Karpas-422 (cell line): ENCODE data around the gene CD244. TPM values are rescaled to one million over a fixed set of nuclear protein-coding genes. Genes with fewer than 3 reads are reported as not detected.

Source experiments
- DNase-seq: peaks from one replicate; pipeline ENCODE4 v3.0.0-alpha.2; 2015
- H2AFZ ChIP-seq: fragments of 200-600 bp; sonication (generic); 2 replicates; pipeline ENCODE4 v1.6.1; 2014; ENCODE audit warnings: antibody characterized with exemption, low read length, mixed read lengths
- H3K27ac ChIP-seq: fragments of 200-600 bp; sonication (generic); 2 replicates; pipeline ENCODE4 v1.5.1; 2014; ENCODE audit warnings: mild to moderate bottlenecking, low read length, moderate library complexity
- H3K27me3 ChIP-seq: fragments of 200-600 bp; sonication (generic); 2 replicates; pipeline ENCODE4 v1.6.1; 2014; ENCODE audit warnings: low read length, mixed read lengths
- H3K36me3 ChIP-seq: fragments of 200-600 bp; sonication (generic); 2 replicates; pipeline ENCODE4 v1.6.1; 2014; ENCODE audit warnings: low read length, mixed read lengths; ENCODE audit not compliant: insufficient read depth
- H3K4me1 ChIP-seq: fragments of 200-600 bp; sonication (generic); 2 replicates; pipeline ENCODE4 v1.6.1; 2014; ENCODE audit warnings: mild to moderate bottlenecking, low read length, mixed read lengths
- H3K4me2 ChIP-seq: fragments of 200-600 bp; sonication (generic); 2 replicates; pipeline ENCODE4 v1.6.1; 2014; ENCODE audit warnings: low read length, low read depth, mild to moderate bottlenecking; ENCODE audit not compliant: poor library complexity, severe bottlenecking
- H3K4me3 ChIP-seq: fragments of 200-600 bp; sonication (generic); 2 replicates; pipeline ENCODE4 v1.5.1; 2014; ENCODE audit warnings: mild to moderate bottlenecking, antibody characterized with exemption, low read length, mixed read lengths
- H3K79me2 ChIP-seq: fragments of 200-600 bp; sonication (generic); 2 replicates; pipeline ENCODE4 v1.6.1; 2014; ENCODE audit warnings: mild to moderate bottlenecking, low read length, mixed read lengths
- H3K9ac ChIP-seq: fragments of 200-600 bp; sonication (generic); 2 replicates; pipeline ENCODE4 v1.6.0; 2014; ENCODE audit warnings: low read length
- H3K9me2 ChIP-seq: fragments of 200-600 bp; sonication (generic), shearing (Covaris generic); replicated peaks from 2 replicates; pipeline ENCODE4 v1.6.0; 2014; ENCODE audit warnings: mild to moderate bottlenecking, low read length, moderate library complexity; ENCODE audit not compliant: insufficient read depth
- H3K9me3 ChIP-seq: fragments of 300-700, 200-600 bp; sonication (generic); 2 replicates; pipeline ENCODE4 v1.6.1; 2014; ENCODE audit warnings: low read length, mixed read lengths
- H4K20me1 ChIP-seq: fragments of 200-600 bp; sonication (generic); 2 replicates; pipeline ENCODE4 v1.6.1; 2014; ENCODE audit warnings: mild to moderate bottlenecking, antibody characterized with exemption, low read length, low read depth; ENCODE audit not compliant: insufficient read depth
- total RNA-seq: library from RNA; depleted of rRNA; stranded (reverse); fragments of >200 nt; shearing (Covaris generic); gene quantifications from 2 replicates; pipeline ENCODE4 v1.2.3, GENCODE V29; 2014; ENCODE audit warnings: low replicate concordance

CD244 gene
- total RNA-seq, 1 experiment from 2014 or later = not detected

DNA sequence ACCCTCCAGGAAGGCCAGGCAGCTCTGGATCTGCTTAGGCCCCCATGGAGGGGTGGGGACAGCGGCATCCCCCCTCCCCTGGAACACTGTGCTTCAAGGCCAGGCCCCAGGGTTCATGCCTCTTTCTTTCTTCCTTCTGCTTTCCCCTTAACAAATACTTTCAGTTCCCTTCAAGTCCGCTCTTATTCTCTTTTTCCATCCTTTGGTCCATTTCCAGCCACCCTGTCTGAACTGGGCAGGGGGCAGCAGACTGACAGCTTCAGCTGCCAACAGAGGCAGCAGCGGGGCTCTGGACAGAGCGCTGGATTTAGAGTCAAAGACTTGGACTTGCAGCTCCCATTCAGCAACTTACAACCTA, 1.1 kb upstream of the CD244 start:
- H3K4me2 ChIP-seq = no peak overlapping the region
- no peak overlapping the region for H3K9ac ChIP-seq
- no peak for DNase-seq
- no peaks in the 10 kb centered on the region for H3K9me2 ChIP-seq
- H4K20me1 ChIP-seq = no peaks in the 10 kb centered on the region
- H3K9me3 ChIP-seq = no peaks in the 10 kb centered on the region
- no peaks in the 10 kb centered on the region for H3K79me2 ChIP-seq
- no peak overlapping the region for H3K27ac ChIP-seq
- no peaks in the 10 kb centered on the region for H3K36me3 ChIP-seq
- H3K4me3 ChIP-seq = no peak overlapping the region
- no peaks in the 10 kb centered on the region for H3K4me1 ChIP-seq
- no peaks in the 10 kb centered on the region for H3K27me3 ChIP-seq
- H2AFZ ChIP-seq = no peak overlapping the region

DNA sequence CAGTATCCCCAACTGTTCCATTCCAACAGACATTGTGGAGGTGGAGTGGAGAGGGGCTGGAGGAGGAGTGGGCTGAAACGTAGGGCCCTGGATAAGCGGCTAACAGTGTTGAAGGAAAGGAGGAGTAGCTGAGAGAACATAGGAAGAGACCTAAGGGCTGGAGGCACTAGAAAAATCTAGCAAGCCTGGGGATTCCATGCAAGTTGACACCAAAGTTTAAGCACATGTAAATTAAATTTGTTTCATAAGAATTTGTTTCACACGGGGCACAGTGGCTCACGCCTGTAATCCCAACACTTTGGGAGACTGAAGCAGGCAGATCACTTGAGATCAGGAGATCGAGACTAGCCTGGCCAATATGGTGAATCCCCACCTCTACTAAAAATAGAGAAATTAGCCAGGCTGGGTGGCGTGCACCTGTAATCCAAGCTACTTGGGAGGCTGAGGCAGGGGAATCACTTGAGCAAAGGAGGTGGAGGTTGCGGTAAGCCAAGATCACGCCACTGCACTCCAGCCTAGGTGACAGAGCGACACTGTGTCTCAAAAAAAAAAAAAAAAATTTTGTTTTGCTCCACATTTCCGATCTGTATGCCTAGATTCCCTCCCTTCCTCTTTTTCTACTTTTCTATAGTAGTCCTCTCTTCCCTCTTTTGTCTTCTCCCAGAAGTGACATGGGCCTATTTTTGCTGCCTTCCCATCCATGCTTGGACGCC, 530 bp upstream of the CD244 start:
- Histone ChIP-seq H3K4me3 (no peak overlapping the region), H3K27ac (no peak overlapping the region), H4K20me1 (no peaks in the 10 kb centered on the region), H3K9me2 (no peaks in the 10 kb centered on the region), H3K36me3 (no peaks in the 10 kb centered on the region), H3K9me3 (no peaks in the 10 kb centered on the region), H3K4me1 (no peaks in the 10 kb centered on the region), H3K27me3 (no peaks in the 10 kb centered on the region), H2AFZ (no peak overlapping the region), H3K79me2 (no peaks in the 10 kb centered on the region), H3K9ac (no peak overlapping the region), H3K4me2 (no peak overlapping the region)
- DNase-seq = no peak

DNA sequence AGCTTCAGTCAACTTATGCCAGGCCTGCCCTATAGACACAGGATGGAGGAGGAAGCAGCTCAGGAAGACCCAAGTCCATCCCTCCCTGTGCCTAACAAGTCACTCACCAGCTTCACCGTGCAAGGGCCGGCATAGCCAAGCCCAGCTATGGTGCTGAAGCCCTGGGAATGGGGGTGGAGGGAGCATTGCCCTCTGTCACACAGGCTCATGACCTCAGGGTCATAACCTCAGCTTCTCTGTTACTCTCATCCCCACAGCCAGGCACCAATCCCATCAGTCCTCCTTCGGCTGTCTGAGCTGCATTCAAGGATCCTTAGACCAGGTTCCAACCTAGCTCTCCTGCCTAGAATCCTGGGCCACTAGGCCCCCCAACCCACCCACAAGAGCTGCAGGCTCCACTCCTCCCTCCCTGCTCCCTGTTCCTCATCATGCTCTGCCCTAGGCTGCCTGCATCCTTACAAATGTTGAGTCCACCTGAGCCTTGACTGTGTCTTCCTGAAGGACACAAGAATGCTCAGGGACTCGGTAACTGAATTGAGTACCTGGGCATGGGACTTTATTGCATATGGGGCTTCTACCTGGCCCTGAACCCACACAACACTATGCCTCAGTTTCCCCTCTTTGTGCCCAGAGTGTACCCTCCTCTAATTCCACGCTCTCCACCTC, 1.7 kb downstream of the CD244 start:
- no peaks in the 10 kb centered on the region for H3K79me2 ChIP-seq
- no peaks in the 10 kb centered on the region for H3K9me2 ChIP-seq
- H3K9ac ChIP-seq = no peak overlapping the region
- no peak overlapping the region for H3K4me2 ChIP-seq
- no peaks in the 10 kb centered on the region for H3K36me3 ChIP-seq
- H3K27ac ChIP-seq = no peak overlapping the region
- H3K4me1 ChIP-seq = no peaks in the 10 kb centered on the region
- H3K9me3 ChIP-seq = no peaks in the 10 kb centered on the region
- H4K20me1 ChIP-seq = no peaks in the 10 kb centered on the region
- no peak overlapping the region for H2AFZ ChIP-seq
- H3K4me3 ChIP-seq = no peak overlapping the region
- H3K27me3 ChIP-seq = no peaks in the 10 kb centered on the region
- no peak for DNase-seq

- no peaks in the 10 kb centered on the region for H3K36me3 ChIP-seq
- H3K79me2 ChIP-seq = no peaks in the 10 kb centered on the region
- no peaks in the 10 kb centered on the region for H3K27me3 ChIP-seq
- no peaks in the 10 kb centered on the region for H4K20me1 ChIP-seq
- H3K4me2 ChIP-seq = no peak overlapping the region
- H3K4me3 ChIP-seq = no peak overlapping the region
- no peak overlapping the region for H3K9ac ChIP-seq
- H3K27ac ChIP-seq = no peak overlapping the region
- no peaks in the 10 kb centered on the region for H3K9me2 ChIP-seq
- H2AFZ ChIP-seq = no peak overlapping the region
- no peaks in the 10 kb centered on the region for H3K9me3 ChIP-seq
- no peak for DNase-seq
- no peaks in the 10 kb centered on the region for H3K4me1 ChIP-seq
Measured at GRCh38 chr1:160859166-160859565, 3.5 kb downstream of the CD244 start.

GRCh38 chr1:160858507-160858906, 4.2 kb downstream of the CD244 start:
- Histone ChIP-seq H3K4me3 (no peak overlapping the region), H3K4me1 (no peaks in the 10 kb centered on the region), H3K9me2 (no peaks in the 10 kb centered on the region), H3K9me3 (no peaks in the 10 kb centered on the region), H3K27me3 (no peaks in the 10 kb centered on the region), H3K27ac (no peak overlapping the region), H3K4me2 (no peak overlapping the region), H3K36me3 (no peaks in the 10 kb centered on the region), H2AFZ (no peak overlapping the region), H3K9ac (no peak overlapping the region), H3K79me2 (no peaks in the 10 kb centered on the region), H4K20me1 (no peaks in the 10 kb centered on the region)
- no peak for DNase-seq

DNA sequence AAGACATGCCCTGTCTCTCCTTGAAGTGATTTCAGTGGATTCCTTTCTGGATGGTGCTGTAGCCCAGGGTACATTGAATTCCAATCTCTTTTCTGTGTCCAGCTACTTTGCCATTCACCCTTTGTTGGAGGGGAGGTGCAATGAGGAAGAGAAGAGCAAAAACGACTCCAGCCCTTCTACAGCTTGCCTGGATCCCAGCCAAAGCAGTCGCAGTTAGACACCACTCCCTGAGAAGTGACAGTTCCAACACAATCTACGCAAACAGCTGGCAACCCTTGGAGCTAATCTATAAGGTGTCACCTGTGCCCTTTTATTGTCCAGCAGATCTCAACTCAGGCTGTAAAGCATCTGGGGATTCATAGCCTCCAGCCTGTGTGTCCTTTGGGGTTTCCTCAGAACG, 4.6 kb downstream of the CD244 start:
- Histone ChIP-seq H3K9me2 (no peaks in the 10 kb centered on the region), H3K9me3 (no peaks in the 10 kb centered on the region), H3K4me1 (no peaks in the 10 kb centered on the region), H3K27ac (no peak overlapping the region), H3K9ac (no peak overlapping the region), H4K20me1 (no peaks in the 10 kb centered on the region), H3K27me3 (no peaks in the 10 kb centered on the region), H3K4me2 (no peak overlapping the region), H3K4me3 (no peak overlapping the region), H3K36me3 (no peaks in the 10 kb centered on the region), H2AFZ (no peak overlapping the region), H3K79me2 (no peaks in the 10 kb centered on the region)
- no peak for DNase-seq

DNA sequence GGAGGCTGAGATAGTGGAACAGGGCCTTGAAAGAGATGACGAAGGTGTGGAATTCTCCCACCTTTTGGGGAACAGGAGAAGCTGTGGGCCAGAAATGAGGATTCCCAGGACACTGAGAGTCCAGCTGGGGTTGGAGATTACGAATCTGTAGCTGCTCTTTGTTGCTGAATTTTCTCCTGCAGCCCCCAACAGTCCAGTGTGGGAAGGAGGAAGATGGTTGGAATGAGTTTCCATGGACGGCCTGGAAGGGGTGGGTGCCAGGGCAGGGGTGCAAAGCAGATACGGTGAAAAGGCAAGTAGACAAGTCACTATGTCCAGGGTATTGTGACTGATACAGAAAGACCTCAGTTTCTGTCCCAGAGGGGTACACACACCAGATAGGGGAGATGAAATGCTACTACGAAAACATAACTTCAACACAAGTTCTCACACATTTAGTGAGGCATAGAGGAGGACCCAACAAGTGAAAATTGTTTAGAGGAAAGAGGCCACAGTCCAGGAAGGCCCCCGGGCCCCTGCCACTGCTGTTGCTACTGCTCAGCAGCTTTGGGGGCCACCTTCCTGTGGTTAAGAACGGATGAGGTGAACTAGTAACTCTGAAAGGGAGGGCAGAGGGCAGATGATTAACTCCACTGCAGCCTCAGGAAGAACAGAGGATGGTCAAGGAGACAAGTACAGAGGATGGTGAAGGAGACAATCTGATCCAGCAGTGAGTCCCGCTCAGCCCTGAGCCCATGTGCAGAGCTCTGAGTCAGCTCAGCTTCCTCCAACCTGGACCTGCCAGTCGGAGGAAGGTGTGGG, 7.3 kb downstream of the CD244 start:
- Histone ChIP-seq H3K9me3 (no peaks in the 10 kb centered on the region), H3K27me3 (no peaks in the 10 kb centered on the region), H3K79me2 (no peaks in the 10 kb centered on the region), H3K36me3 (no peaks in the 10 kb centered on the region), H3K9me2 (no peaks in the 10 kb centered on the region), H3K9ac (no peak overlapping the region), H3K4me3 (no peak overlapping the region), H3K4me1 (no peaks in the 10 kb centered on the region), H3K27ac (no peak overlapping the region), H3K4me2 (no peak overlapping the region), H2AFZ (no peak overlapping the region), H4K20me1 (no peaks in the 10 kb centered on the region)
- DNase-seq = no peak

DNA sequence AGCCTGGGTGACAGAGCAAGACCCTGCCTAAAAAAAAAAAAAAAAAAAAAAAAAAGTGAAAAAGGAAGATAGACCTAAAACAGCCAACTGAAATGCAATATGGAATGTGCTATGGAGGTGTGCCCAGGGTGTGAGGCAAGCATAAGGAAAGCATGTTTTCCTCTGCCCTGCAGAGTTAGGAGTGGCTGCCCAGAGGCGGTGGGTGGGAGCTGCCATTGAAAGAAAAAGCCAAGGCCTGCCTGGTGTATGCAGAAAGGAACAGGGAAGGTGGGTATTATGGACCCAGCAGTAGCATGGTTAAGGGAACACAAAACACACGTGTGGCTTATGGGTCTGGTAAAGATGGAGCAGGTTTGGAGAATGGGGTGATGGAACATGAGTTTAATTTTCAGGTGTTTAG, 8.9 kb downstream of the CD244 start:
- Histone ChIP-seq H3K79me2 (no peaks in the 10 kb centered on the region), H3K27ac (no peak overlapping the region), H3K27me3 (no peaks in the 10 kb centered on the region), H3K4me3 (no peak overlapping the region), H3K4me1 (no peaks in the 10 kb centered on the region), H2AFZ (no peak overlapping the region), H3K4me2 (no peak overlapping the region), H3K9me3 (no peaks in the 10 kb centered on the region), H3K9ac (no peak overlapping the region), H3K9me2 (no peaks in the 10 kb centered on the region), H3K36me3 (no peaks in the 10 kb centered on the region), H4K20me1 (no peaks in the 10 kb centered on the region)
- DNase-seq = no peak
